Activated CD8-positive, alpha-beta memory T cell treated with anti-CD3 and anti-CD28 coated beads, Interleukin-2, amount 50 U/mL, for 48 hours (primary cell): Measurements from ENCODE around the gene ADCY2.

Source experiments
- DNase-seq: peaks from one replicate; pipeline ENCODE4 v3.0.0-alpha.2; 2020

ADCY2 gene

DNA sequence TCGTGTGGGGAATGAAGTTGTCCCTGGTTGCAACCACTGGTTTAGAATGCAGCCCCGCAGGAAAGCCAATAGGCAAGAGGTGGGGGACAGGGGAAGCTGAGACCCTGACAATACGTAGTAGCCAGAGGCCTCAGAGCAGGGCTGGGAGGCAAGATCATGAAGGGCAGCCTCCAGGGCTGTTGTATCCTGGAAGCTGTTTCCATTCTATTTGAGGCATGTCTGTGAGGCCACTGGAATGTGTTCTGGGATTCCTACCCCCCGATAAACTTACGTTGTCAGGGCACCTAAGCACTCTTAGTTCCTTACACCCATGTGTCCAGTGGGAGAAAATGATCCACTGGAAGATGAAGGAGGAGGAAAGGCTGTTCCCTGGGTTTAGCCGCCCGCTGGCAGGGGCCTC is 277.7 kb downstream of the ADCY2 start:
- no peak for DNase-seq

DNA sequence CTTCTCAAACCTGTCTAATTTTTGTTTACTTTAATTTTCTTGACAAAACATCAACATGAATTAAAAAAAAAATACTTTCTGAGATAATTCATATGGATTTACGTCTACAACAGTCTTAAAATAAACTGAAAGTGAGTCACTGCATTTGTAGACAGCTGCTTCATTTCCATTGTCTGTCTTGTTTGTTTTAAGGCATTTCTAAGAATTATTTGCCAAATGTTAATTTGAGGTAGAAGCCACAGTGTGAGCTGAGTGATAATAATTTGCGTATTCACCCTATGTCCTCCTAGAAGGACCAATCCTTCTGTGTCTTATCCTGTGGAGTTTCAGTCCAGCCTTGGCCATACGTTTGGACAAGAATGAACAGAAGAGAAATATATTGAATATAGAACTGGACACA is 280.5 kb downstream of the ADCY2 start:
- no peak for DNase-seq

DNA sequence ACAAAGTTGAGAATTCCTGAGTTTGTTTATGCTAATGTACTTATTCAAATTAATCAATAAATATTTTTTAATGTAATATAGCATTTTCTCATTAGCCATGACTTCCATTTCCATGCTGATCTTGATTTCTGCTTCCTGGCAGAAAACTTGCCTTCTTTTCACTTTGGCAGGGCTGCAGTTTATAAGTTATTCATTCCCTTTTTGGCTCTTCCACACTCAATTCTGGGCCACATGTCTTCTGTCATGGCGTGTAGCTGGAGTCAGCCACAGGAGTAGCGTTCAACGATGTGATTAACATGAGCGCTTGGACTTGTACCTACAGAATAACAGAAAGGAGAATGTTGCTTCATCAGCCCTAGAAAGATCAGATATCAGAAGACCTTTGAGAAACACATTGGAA is 282.1 kb downstream of the ADCY2 start:
- no peak for DNase-seq

DNA sequence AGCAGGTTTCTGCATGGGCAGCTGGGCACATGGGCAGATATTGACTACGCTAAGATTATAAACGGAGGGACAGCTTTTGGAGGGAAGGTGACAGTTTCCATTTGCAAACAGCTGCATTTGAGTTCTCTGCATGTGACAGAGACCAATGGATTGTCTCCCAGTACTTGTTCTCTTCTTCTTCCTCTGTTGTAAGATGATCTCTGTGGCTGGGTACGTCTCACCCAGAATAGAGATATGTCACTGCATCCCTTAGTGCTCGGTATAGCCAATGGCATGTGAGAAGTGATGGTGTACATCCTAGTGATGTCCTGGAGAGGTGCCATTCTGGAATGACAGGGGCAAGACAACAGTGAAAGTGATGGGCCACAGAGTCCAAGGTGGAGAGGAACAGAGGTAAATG is 283.7 kb downstream of the ADCY2 start:
- DNase-seq: no peak

DNA sequence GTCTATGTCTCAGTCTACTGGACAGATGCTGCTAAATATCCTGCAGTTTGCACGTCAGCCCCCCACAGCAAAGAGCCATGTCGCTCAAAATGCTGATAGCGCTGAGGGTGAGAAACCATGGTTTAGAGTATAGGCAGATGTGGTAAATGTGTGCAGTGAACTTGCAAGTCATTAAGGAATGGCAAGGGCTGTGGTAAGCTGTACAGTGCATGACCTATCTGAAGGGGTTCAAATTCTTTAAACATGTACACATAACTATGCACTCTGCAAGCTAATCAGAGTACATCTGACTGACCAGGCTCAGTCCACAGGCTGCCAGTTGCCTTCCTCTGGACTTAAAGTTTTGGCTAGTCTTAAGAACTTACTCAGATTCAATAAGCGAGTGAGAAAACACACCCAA is 284.3 kb downstream of the ADCY2 start:
- no peak for DNase-seq

DNA sequence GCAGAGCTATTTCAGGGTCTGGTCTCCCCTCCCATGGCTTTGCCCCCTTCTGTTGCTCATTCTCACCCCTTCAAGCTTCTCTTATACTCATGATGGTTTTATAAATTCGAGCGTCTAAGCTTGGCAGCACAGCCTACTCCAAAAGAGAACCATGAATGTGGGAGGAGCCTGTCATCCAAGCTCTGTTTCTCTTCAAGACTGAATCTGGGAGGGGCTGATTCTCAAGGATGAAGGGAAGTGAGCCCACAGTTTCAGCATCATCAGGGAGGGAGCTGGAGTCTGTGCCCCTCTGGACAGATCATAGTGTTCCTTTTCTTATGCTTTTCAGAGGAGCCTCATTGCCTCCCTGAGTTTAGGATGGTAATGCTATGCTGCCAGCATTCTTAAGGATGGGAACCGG is 286.4 kb downstream of the ADCY2 start:
- no peak for DNase-seq

DNA sequence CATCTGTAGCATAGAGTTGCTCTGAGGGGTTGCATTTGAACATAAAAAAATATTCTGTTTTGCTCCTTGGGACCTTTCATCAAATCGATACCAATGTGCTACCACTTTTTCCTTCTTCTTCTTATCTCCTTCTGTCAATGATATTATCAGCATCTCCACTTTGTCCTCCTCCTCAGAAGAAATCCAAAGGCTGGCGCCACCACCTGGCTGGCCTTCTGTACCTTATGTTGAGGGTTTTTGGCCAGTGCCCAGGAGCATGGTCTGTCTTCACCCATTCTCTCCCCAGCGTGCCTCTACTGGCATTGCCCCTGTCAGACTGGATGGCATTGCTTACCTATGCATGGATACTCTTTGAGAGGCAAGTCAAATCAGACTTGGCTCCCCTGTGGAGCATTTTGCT is 287.8 kb downstream of the ADCY2 start:
- DNase-seq: no peak

DNA sequence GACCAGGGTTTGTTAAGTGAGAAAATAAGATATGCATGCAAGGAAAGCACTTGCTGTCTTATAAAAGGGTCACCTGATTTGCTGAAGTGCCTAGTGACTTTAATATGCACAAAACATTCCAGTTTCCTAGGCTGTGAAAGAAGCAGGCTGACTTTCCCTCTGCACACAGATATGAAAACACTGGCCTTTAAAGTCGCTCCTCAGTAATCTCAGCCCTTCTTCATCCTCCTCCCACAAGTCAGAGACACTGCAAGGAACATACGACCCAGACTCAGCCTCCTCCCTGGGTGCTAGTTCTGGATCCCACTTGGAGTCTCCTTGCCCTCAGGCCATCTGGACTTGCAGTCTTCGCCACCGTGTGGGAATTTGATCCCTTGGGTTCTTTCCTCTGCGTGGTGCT is 288.9 kb downstream of the ADCY2 start:
- no peak for DNase-seq

DNA sequence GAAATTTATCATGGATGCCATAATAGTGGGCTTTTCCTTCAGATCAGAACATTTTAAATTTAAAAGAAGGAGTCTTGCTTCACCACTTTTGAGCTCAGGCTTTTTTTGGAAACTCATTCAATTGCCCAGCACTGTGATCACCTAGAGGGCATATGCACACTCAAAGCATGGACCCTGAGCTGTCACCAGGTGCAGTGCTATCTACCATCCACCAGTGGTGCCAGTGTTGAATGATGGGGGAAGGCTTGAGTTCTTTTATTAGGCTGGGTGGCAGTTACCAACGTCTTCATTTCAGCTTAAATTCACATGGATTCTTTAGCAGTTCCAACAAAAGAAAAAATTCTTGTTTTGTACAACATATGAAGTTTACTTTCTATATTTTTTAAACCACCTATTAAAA is 290.9 kb downstream of the ADCY2 start:
- no peak for DNase-seq

DNA sequence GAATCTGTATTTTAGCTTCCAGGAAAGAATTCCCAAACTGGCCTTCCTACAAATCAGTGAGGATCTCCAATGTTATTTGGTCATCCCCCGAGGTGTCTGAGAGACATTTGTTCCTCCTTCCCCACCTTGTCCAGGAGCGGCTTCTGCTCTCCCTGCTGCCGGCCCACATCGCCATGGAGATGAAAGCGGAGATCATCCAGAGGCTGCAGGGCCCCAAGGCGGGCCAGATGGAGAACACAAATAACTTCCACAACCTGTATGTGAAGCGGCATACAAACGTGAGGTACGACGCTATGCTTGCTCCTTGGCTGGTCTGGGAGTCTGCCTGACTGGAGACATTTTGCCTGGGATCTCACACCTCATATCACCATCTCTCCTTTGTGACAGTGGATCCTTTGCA is 294.6 kb downstream of the ADCY2 start:
- no peak for DNase-seq

DNA sequence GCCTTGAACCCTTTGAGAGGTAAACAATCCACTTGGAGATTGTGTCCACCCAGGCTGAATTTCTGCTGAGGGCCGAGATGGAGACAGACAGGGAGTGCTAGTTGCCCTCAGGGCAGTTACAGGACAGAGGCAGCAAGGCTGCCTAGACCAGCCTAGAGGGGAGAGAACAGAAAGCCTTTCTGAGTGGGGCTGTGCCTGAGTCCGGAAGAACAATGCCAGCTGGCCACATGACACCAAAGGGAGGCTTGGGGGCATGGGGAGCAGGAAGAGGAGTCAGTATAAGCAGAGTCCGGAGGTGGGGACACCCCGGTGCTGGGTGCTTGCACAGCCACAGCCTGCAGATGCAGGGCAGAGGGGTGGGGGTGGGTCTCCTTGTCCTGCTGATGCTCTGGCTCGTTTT is 309.3 kb downstream of the ADCY2 start:
- DNase-seq: no peak

DNA sequence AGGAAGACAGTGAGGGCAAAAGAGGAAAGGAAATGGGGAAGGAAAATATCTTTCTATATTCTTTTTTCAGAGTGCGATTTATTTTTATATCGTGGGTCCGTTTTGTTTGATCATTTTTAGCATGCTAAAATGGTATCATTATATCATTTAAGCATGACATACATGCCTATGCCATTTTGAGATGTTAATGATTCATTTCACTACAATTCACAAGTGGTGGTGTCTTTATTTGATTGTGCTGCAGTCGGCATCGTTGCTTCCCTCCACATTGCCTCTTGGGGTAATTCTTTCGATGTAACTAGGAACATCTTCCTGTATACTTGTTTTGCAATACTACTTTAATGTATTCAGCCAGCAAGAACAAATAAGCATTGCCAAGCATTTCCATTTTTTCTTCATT is 309.8 kb downstream of the ADCY2 start:
- no peak for DNase-seq

DNA sequence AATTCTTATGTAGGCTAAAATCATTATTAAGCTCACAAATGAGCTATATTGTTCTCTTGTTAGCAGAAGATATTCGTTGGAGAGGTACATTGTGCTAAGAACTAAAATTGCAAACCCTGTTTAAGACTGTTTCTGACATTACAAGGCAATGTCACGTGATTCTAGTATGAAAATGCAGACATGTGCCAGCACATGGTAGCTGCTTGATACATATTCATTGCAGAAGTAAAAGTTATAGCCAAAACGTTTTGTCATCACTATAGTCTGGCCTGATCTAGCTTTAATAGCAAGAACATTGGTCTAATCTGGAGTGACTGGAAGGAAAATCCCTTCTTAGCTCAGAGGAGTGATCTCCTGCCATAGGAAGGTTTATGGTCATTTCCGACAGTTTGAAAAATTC is 310.3 kb downstream of the ADCY2 start:
- DNase-seq: no peak

DNA sequence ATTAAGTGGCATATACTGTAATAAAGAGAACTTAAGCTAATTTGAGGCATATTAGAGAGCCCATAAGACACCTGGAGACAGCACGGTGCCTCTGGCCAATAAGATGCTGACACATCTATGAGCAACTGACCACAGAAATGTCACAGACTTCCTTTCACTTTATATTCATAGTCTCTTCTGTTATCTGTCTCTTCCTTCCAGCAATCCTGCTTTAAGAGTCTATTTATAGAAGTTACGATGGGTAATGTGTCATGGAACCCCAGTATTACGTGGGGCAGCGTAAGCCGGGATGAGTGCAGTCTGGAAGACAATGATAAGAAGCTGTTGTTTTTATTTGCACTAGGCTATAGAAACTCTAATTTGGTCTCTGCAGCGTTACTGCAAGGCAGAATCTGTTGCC is 318.2 kb downstream of the ADCY2 start:
- no peak for DNase-seq

DNA sequence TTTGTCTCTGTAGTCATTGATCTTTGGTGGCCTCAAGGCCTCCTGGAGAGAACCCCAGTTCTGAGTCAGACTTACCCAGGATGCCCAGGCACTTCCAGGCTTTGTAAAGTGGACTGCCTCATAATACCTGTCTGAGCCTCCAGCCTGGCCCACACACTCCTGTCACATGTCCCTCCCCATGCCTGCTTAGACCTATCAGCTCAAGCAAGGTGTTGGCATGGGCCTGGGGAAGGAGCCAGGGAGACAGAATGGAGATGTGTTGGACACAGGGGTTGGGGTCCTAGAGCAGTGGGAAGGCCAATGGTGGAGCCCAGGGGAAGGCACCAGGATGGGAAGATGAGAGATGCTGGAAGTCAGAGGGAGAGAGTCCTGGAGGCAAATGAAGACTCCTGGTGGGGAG is 318.8 kb downstream of the ADCY2 start:
- DNase-seq: no peak

DNA sequence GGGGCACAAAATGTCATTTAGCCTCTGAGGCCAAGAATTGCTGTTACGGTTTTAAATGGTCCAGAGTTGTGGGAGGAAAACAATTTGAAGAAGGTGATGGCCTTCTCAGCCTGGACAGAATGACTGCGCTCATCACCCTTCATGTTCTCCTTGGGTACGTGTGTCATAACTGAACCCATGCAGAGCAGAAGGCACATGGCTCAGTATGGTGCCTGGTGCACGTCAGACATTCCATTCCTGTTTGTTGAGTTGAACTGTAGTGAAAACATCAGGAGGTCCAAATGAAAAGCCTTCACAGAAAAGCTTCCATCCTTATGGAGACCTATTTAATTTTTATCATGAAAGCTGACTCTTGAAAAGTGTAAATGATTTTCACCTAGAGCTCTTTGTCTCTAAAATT is 321.8 kb downstream of the ADCY2 start:
- DNase-seq: no peak

DNA sequence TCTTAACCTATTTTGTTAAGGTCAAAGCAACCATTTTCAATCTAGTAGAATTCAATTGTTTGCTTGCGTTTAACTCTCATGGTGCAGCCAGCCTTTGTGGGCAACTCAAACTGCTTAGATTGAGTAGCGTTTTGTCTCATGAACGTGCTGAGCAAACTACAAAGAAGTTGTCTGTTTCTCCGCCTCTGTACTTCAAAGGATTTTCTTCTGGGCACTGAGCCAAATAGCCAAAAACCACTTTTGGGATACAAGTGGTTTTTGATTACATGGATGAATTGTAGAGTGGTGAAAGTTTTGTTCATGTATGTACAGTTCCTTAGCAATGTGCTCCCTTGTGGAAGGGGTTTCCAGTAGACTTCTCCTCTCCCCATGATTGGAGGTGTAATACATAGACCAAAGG is 332.1 kb downstream of the ADCY2 start:
- no peak for DNase-seq

DNA sequence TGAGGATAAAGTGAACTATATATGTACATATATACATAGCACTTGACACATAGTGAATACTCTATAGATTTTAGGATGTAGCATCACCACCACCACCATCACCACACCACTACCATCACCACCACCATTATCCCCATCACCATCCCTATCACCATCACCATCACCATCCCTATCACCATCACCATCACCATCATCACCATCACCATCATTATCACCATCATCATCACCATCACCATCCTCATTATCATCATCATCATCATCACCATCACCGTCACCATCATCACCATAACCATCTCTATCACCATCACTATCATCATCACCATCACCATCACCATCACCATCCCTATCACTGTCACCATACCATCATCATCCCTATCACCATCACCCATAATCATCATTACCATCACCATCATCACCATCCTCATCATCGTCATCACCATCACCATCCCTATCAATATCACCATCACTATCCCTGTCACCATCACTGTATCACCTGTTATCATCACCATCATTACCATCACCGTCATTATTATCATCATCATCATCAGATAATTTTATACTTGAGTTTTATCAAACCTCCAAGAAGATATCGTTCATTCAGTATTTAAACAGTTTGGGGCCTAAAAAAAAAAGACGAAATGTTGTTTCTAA is 345.6 kb downstream of the ADCY2 start:
- no peak for DNase-seq

DNA sequence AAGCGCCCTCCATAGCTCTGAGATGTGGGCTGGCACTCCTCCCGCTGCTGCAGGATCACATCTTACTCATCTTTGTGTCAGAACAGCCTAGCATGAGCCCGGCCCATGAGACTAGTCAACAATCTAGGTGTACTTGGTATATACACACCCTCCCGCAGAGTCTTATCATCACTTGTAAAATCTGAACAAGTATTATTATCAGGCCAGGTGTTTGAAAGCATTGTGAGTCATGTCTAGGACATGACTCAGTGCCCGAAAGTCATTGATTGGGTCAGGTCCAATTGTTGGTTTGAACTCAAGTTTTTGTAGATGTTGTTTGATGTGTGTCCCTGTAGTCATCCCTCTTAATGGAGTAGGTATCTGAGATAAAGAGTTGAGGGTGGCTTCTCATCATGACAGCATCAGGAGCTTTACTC is 346.3 kb downstream of the ADCY2 start:
- DNase-seq: no peak

DNA sequence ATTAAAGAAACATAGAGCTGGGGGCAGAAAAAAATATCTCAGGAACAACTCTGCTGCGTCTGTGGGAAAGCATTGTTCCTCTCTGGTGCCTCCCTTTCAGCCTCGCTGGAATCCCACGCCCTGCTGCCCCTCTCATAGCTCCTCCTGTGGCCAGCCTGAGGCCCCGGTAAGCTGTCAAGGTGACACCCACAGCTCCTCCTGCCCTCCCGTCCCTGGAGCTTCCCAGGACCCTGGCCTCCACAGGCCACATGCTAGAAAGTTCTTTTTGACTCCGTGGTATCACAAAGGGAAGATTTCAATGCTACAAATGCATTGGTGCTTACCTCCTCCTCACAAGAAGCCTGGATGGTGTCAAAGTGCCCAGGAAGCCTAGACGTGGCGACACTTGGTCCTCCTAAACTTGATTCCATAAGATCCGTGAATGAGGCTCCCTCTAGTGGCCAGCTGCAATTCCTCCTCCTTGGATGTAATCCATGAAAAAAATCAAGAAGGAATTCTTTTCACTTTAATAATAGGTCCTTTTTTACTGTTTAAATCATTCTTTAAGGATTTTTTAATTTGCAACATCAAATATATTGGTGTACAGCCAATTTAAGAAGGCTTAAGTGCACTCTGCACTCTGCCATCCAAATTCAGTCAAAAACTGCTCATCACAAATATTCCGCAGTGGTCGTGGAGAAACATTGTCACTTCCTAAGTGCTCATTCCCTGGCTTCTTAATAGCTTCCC is 350.1 kb downstream of the ADCY2 start:
- peak; percentile 71 for DNase-seq

DNA sequence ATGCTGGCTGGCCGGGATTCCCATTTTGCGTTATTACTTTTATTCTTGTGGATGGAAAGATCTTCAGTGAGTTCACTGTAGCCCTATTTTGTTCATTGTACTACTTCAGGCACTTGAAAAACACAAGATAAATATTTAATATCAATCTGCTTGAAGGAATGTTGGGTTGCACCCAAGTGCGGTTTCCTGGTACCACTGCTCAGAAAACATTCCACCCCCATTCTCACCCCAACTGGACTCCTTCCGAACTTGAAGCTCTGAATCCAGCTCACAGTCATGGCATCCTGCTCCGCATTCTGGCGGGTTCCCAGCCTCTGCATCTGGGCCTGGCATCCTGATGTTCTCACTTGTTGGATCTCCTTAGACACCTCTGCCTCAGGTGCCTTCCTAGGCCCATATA is 351.8 kb downstream of the ADCY2 start:
- DNase-seq: no peak

DNA sequence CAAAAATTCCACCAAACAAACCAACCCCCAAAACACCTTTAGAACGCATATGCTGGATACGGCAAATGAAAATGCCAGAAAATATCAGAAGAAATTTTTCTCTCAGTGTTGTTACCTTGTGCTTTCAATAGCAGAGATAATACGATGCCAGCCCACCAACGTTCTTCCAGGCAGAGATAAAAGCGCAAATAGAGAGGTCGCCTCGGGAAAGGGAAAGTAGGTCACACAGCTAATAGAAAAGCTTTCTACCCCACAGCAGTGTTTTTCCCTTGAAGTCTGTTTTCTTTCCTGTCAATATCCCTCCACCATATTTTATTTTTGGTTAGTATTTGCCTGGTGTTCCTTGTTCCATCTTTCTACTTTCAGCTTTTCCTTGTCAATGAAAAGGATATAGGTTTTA is 353.7 kb downstream of the ADCY2 start:
- no peak for DNase-seq

DNA sequence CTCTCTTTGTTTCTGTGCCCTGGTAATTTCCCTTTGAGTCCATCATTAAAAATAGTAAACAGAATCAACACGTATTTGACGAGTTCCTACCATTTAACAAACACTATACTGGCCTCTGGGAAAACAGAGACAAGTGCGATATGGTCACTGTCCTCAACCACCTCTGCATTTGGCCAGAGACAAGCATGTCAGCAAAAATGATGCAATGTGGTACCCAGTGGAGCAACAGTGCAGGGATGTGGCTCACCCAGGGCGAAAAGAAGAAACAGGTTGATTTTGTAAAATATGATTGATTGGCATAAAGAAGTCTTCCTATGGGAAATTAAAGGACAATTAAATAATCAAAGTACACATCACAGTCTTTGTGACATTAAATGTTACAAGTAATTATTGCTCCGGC is 355.9 kb downstream of the ADCY2 start:
- DNase-seq: no peak

DNA sequence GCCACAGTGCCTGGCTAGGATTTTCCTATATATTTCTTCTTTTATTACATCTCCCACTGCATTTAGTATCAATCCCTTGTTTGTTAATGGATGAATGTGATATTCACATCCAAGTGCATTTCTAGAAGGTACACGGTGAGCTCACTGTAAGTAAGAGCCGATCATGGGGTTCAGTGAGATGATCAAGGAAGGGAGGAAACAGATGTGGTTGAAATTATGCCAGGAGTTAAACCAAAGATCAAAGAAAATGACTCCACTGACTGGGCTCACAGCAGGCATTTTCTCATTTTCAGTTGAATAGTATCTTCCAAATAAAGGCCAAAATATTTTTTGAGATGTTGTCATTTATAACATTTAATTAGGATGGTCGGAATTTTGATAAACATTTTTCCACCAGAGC is 357.2 kb downstream of the ADCY2 start:
- no peak for DNase-seq

DNA sequence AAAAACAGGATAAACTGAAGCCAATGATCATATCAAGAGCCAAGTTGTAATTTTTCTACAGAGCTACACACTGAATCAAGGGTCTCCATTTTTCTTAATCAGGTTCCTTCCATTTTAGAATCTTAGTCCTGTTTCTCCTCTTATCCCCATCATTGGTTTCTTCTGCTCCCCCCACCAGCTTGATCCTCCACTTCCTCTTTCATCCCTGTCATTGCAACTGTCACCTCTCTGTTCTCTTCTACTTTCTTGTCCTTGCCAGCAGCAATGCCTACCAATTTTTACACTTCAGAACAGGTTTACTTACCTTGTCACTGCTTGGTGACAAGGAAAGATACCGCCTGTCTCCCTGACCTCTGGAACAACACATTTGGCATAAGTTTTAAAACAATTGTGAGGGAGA is 357.7 kb downstream of the ADCY2 start:
- DNase-seq: no peak
